HEK293 (cell line): ENCODE measurements around the gene COL5A1.

Experiments
- CTCF ChIA-PET: fragments of 350-600 bp; formaldehyde crosslinking; extraction: SDS; loops from one replicate; lab custom pipeline; 2021; ENCODE audit warnings: antibody characterized with exemption; lab: Yijun Ruan, JAX
- POLR2A ChIA-PET: fragments of 300-600 bp; formaldehyde crosslinking; extraction: SDS; loops from one replicate; lab custom pipeline; 2020; ENCODE audit warnings: antibody characterized with exemption, inconsistent platforms; lab: Yijun Ruan, JAX
- H3K27ac ChIP-seq: fragments of 200-500 bp; sonication (Bioruptor generic); 2 replicates; pipeline ENCODE4 v1.5.1; 2014; ENCODE audit warnings: low read depth, low read length, control low read depth, inconsistent platforms; ENCODE audit errors: extremely low read depth
- H3K36me3 ChIP-seq, 2 experiments: fragments of 200-500 bp in 1 of 2; sonication (Bioruptor generic) in 1 of 2; 1 replicate in 1 of 2; 2 replicates in 1 of 2; pipeline ENCODE4 v1.5.1; 2014 to 2017; ENCODE audit warnings: inconsistent platforms in 2 of 2, low read length in 2 of 2; ENCODE audit not compliant: control insufficient read depth in 2 of 2, insufficient read depth in 1 of 2
- H3K4me1 ChIP-seq: fragments of 200-500 bp; sonication (Bioruptor generic); 2 replicates; pipeline ENCODE4 v1.5.1; 2014; ENCODE audit warnings: mild to moderate bottlenecking, low read length, inconsistent platforms; ENCODE audit not compliant: control insufficient read depth, insufficient read depth
- H3K4me3 ChIP-seq: 2 replicates; pipeline ENCODE4 v1.5.1; 2011; ENCODE audit warnings: low read depth, mild to moderate bottlenecking, control low read depth, low read length, moderate library complexity
- H3K9me3 ChIP-seq: fragments of 200-500 bp; sonication (Bioruptor generic); 2 replicates; pipeline ENCODE4 v1.5.1; 2014; ENCODE audit warnings: low read depth, low read length, inconsistent platforms; ENCODE audit not compliant: control insufficient read depth, insufficient read depth
- FEZF1 ChIP-seq: fragments of 450-650 bp; formaldehyde crosslinking; IDR thresholded peaks from 2 replicates; pipeline ENCODE4 v1.5.1; 2016; ENCODE audit warnings: missing biosample characterization, missing genetic modification characterization
- HOXA7 ChIP-seq: sonication (generic); formaldehyde crosslinking; IDR thresholded peaks from 2 replicates; pipeline ENCODE4 v1.8.1; 2022; ENCODE audit warnings: missing genetic modification reagents, borderline replicate concordance
- WT1 ChIP-seq: fragments of 450-650 bp; formaldehyde crosslinking; IDR thresholded peaks from 2 replicates; pipeline ENCODE4 v1.5.1; 2016; ENCODE audit warnings: missing biosample characterization, missing genetic modification characterization
- ZNF202 ChIP-seq: fragments of 450-650 bp; formaldehyde crosslinking; IDR thresholded peaks from 2 replicates; pipeline ENCODE4 v1.5.1; 2016; ENCODE audit warnings: missing biosample characterization, missing genetic modification characterization, borderline replicate concordance
- ZNF404 ChIP-seq: fragments of 450-650 bp; formaldehyde crosslinking; IDR thresholded peaks from 2 replicates; pipeline ENCODE4 v1.5.1; 2017; ENCODE audit warnings: missing biosample characterization, missing genetic modification characterization
- ZNF510 ChIP-seq: fragments of 450-650 bp; formaldehyde crosslinking; IDR thresholded peaks from 2 replicates; pipeline ENCODE4 v1.5.1; 2018; ENCODE audit warnings: mild to moderate bottlenecking, missing genetic modification characterization, missing biosample characterization; ENCODE audit not compliant: insufficient replicate concordance
- ZNF514 ChIP-seq: fragments of 450-650 bp; formaldehyde crosslinking; IDR thresholded peaks from 2 replicates; pipeline ENCODE4 v1.5.1; 2016; ENCODE audit warnings: missing biosample characterization, missing genetic modification characterization
- ZNF621 ChIP-seq: fragments of 450-650 bp; formaldehyde crosslinking; IDR thresholded peaks from 2 replicates; pipeline ENCODE4 v1.5.1; 2017; ENCODE audit warnings: missing biosample characterization, missing genetic modification characterization
- ZNF639 ChIP-seq: fragments of 450-650 bp; formaldehyde crosslinking; IDR thresholded peaks from 2 replicates; pipeline ENCODE4 v1.5.1; 2016; ENCODE audit warnings: missing biosample characterization, missing genetic modification characterization
- ZNF664 ChIP-seq: fragments of 450-650 bp; formaldehyde crosslinking; IDR thresholded peaks from 2 replicates; pipeline ENCODE4 v1.5.1; 2016; ENCODE audit warnings: missing biosample characterization, missing genetic modification characterization
- ZNF837 ChIP-seq: fragments of 450-650 bp; formaldehyde crosslinking; IDR thresholded peaks from 2 replicates; pipeline ENCODE4 v1.5.1; 2016; ENCODE audit warnings: missing biosample characterization, missing genetic modification characterization
- ZSCAN30 ChIP-seq: fragments of 450-650 bp; IDR thresholded peaks from 2 replicates; pipeline ENCODE4 v1.5.1; 2018; ENCODE audit warnings: missing biosample characterization, mild to moderate bottlenecking, missing genetic modification characterization, moderate library complexity
- TF ChIP-seq, protein P1 (sequence below): fragments of 450-650 bp; formaldehyde crosslinking; IDR thresholded peaks from 2 replicates; pipeline ENCODE4 v1.5.1; 2016; ENCODE audit warnings: missing biosample characterization, missing genetic modification characterization
- TF ChIP-seq, protein P2 (sequence below): fragments of 450-650 bp; formaldehyde crosslinking; IDR thresholded peaks from 2 replicates; pipeline ENCODE4 v1.5.1; 2016; ENCODE audit warnings: missing biosample characterization, missing genetic modification characterization
- TF ChIP-seq, protein P3 (sequence below): fragments of 450-650 bp; formaldehyde crosslinking; IDR thresholded peaks from 2 replicates; pipeline ENCODE4 v1.5.1; 2016; ENCODE audit warnings: missing biosample characterization, missing genetic modification characterization
- TF ChIP-seq, protein P4 (sequence below): fragments of 450-650 bp; formaldehyde crosslinking; IDR thresholded peaks from 2 replicates; pipeline ENCODE4 v1.5.1; 2016; ENCODE audit warnings: missing biosample characterization, missing genetic modification characterization, borderline replicate concordance

Gene COL5A1

DNA sequence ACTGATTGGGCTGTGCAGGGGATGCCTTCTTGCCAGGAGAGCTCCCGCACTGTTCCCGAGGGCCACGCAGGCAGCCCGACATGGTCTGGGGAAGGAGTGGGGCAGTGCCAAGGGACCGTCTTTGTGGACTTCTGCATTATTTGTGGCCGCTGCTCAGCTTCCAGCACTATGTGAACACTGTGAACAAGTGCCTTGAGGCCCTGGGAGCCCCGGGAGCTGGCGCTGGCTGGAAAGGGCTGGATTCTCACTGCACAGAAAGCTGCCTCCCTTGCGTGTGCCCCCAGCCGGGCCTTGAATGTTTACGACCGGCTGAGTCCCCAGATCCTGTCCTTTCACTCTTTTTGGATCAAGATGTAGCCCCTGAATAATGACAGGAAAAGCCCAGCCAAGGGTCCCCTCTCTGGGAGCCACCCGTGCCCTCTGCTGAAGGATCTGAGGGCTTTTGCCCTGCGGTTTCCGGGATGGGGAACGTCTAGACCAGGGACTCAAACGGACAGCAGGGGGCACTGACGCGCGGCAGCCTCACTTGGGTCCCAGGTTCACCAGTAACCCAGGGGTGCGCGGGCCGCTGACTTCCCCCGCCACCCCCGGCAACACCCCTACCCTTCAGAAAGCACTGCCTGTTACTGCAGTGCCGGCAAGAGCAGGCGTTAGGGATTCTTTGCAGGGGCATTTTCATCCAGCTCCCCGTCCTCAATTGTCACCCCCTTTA, 140.1 kb downstream of the COL5A1 start:
- no peak overlapping the region for H3K4me3 ChIP-seq
- no peak for TF ChIP-seq ZNF202 (tag by site-specific recombination)
- TF ChIP-seq ZNF404 (tag by site-specific recombination) = no peak
- TF ChIP-seq ZSCAN30 (tag by site-specific recombination) = no peak
- no peak for TF ChIP-seq FEZF1 (tag by site-specific recombination)
- TF ChIP-seq ZNF510 = no peak
- no peak for TF ChIP-seq HOXA7 (CRISPR knock-in tag)
- TF ChIP-seq ZNF837 (tag by site-specific recombination) = no peak
- H3K9me3 ChIP-seq = no peaks in the 10 kb centered on the region
- POLR2A ChIA-PET = no interaction called here
- H3K36me3 ChIP-seq = no peaks in the 10 kb centered on the region
- CTCF ChIA-PET = interaction anchor here (1.1 to 2.0 kb wide), 4 partner anchors 11 to 332 kb away, joined by 3 to 6 read pairs (median 6); no protein-coding TSS in a partner anchor
- H3K27ac ChIP-seq = no peak overlapping the region
- H3K4me1 ChIP-seq = no peaks in the 10 kb centered on the region

DNA sequence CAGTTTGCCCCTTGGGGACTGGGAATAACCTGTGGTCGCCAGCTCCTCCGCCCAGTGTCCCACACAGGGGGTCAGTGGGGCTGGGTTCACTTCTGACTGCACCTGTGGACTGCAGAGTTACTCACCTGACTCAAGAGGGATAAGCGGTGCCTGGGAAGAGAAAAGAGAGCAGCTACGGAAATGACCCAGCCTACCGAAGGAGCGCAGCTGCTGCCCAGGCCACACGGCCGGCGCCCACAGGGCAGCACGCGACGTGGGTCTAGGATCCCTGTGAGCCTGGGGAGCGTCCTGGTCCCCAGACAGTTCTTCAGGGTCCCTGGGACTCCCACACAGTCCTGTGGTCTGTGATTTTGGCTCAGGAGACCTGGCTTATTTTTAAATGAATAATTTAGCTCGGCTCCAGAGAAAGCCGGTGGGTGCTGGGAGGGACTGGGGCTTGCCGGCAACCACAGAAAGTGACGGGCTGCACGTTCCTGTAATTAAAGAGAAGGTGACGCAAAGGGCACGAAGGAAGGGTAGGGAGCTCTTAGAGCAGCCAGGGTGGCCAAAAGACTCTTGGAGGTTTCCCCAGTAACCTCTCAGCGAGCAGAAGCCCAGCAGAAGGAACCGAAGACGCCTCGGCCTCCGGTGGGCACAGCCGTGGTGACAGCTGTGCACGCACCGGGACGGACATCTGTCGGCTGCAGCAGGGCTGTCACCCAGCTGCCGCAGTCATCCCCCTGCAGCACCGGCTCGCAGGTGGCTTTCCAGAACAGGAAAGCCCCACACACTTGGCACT, 141.5 kb downstream of the COL5A1 start:
- no peaks in the 10 kb centered on the region for H3K4me1 ChIP-seq
- POLR2A ChIA-PET = no interaction called here
- H3K36me3 ChIP-seq = no peaks in the 10 kb centered on the region
- TF ChIP-seq, protein P1, sequence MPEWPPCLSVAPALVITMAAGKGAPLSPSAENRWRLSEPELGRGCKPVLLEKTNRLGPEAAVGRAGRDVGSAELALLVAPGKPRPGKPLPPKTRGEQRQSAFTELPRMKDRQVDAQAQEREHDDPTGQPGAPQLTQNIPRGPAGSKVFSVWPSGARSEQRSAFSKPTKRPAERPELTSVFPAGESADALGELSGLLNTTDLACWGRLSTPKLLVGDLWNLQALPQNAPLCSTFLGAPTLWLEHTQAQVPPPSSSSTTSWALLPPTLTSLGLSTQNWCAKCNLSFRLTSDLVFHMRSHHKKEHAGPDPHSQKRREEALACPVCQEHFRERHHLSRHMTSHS (tag by site-specific recombination) = no peak
- TF ChIP-seq ZNF664 (tag by site-specific recombination) = no peak
- TF ChIP-seq, protein P2, sequence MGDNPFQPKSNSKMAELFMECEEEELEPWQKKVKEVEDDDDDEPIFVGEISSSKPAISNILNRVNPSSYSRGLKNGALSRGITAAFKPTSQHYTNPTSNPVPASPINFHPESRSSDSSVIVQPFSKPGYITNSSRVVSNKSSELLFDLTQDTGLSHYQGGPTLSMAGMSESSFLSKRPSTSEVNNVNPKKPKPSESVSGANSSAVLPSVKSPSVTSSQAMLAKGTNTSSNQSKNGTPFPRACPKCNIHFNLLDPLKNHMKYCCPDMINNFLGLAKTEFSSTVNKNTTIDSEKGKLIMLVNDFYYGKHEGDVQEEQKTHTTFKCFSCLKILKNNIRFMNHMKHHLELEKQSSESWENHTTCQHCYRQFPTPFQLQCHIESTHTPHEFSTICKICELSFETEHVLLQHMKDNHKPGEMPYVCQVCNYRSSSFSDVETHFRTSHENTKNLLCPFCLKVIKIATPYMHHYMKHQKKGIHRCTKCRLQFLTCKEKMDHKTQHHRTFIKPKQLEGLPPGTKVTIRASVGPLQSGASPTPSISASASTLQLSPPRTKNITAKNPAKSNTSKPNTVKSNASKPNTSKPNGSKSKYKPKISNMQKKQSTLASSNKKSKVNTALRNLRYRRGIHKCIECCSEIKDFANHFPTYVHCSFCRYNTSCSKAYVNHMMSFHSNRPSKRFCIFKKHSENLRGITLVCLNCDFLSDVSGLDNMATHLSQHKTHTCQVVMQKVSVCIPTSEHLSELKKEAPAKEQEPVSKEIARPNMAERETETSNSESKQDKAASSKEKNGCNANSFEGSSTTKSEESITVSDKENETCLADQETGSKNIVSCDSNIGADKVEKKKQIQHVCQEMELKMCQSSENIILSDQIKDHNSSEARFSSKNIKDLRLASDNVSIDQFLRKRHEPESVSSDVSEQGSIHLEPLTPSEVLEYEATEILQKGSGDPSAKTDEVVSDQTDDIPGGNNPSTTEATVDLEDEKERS = no peak
- no peak for TF ChIP-seq WT1
- TF ChIP-seq ZNF639 (tag by site-specific recombination) = no peak
- TF ChIP-seq ZNF514 (tag by site-specific recombination) = no peak
- TF ChIP-seq, protein P3, sequence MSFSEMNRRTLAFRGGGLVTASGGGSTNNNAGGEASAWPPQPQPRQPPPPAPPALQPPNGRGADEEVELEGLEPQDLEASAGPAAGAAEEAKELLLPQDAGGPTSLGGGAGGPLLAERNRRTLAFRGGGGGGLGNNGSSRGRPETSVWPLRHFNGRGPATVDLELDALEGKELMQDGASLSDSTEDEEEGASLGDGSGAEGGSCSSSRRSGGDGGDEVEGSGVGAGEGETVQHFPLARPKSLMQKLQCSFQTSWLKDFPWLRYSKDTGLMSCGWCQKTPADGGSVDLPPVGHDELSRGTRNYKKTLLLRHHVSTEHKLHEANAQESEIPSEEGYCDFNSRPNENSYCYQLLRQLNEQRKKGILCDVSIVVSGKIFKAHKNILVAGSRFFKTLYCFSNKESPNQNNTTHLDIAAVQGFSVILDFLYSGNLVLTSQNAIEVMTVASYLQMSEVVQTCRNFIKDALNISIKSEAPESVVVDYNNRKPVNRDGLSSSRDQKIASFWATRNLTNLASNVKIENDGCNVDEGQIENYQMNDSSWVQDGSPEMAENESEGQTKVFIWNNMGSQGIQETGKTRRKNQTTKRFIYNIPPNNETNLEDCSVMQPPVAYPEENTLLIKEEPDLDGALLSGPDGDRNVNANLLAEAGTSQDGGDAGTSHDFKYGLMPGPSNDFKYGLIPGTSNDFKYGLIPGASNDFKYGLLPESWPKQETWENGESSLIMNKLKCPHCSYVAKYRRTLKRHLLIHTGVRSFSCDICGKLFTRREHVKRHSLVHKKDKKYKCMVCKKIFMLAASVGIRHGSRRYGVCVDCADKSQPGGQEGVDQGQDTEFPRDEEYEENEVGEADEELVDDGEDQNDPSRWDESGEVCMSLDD (tag by site-specific recombination) = no peak
- TF ChIP-seq, protein P4, sequence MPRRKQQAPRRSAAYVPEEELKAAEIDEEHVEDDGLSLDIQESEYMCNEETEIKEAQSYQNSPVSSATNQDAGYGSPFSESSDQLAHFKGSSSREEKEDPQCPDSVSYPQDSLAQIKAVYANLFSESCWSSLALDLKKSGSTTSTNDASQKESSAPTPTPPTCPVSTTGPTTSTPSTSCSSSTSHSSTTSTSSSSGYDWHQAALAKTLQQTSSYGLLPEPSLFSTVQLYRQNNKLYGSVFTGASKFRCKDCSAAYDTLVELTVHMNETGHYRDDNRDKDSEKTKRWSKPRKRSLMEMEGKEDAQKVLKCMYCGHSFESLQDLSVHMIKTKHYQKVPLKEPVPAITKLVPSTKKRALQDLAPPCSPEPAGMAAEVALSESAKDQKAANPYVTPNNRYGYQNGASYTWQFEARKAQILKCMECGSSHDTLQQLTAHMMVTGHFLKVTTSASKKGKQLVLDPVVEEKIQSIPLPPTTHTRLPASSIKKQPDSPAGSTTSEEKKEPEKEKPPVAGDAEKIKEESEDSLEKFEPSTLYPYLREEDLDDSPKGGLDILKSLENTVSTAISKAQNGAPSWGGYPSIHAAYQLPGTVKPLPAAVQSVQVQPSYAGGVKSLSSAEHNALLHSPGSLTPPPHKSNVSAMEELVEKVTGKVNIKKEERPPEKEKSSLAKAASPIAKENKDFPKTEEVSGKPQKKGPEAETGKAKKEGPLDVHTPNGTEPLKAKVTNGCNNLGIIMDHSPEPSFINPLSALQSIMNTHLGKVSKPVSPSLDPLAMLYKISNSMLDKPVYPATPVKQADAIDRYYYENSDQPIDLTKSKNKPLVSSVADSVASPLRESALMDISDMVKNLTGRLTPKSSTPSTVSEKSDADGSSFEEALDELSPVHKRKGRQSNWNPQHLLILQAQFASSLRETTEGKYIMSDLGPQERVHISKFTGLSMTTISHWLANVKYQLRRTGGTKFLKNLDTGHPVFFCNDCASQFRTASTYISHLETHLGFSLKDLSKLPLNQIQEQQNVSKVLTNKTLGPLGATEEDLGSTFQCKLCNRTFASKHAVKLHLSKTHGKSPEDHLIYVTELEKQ (tag by site-specific recombination) = no peak
- TF ChIP-seq ZNF621 (tag by site-specific recombination) = no peak
- H3K9me3 ChIP-seq = no peaks in the 10 kb centered on the region
- H3K27ac ChIP-seq = no peak overlapping the region
- CTCF ChIA-PET = interaction anchor here (0.6 to 2.0 kb wide), 7 partner anchors 12 to 1524 kb away, joined by 3 to 6 read pairs (median 3); no protein-coding TSS in a partner anchor
- H3K4me3 ChIP-seq = no peak overlapping the region
